Ascending aorta (tissue), 2 donors: ENCODE measurements around the gene RIPK3. TPM values are rescaled to one million over a fixed set of nuclear protein-coding genes. Genes with fewer than 3 reads are reported as not detected.

Experiments
- DNase-seq, 2 donors: peaks; one replicate each; pipeline ENCODE4 v3.0.0-alpha.2; 2019; ENCODE audit warnings: low spot score in 2 of 2
- H3K27ac ChIP-seq, 2 donors: fragments of 200-600 bp; sonication (generic); one replicate each; pipeline ENCODE4 v1.5.1; 2016 to 2017; ENCODE audit warnings: mild to moderate bottlenecking in 1 of 2
- H3K27me3 ChIP-seq: fragments of 200-600 bp; sonication (generic); one replicate; pipeline ENCODE4 v1.5.1; 2017
- H3K36me3 ChIP-seq, 2 donors: fragments of 200-600 bp; sonication (generic); one replicate each; pipeline ENCODE4 v1.5.1; 2016
- H3K4me1 ChIP-seq, 2 donors: fragments of 200-600 bp; sonication (generic); one replicate each; pipeline ENCODE4 v1.5.1; 2016 to 2017; ENCODE audit warnings: mild to moderate bottlenecking in 1 of 2
- H3K4me3 ChIP-seq, 2 donors: fragments of 200-600 bp; sonication (generic); one replicate each; pipeline ENCODE4 v1.5.1; 2016 to 2017; ENCODE audit warnings: mild to moderate bottlenecking in 1 of 2
- H3K9me3 ChIP-seq, 2 donors: fragments of 200-600 bp; sonication (generic); one replicate each; pipeline ENCODE4 v1.5.1; 2016
- intact Hi-C: fragments of 100-400 bp; cut with DNase I; formaldehyde crosslinking; loops from one replicate; pipeline ENCODE4 v1.15.1; 2023
- total RNA-seq: library from RNA; depleted of rRNA; stranded (reverse); fragments of >200 nt; gene quantifications from one replicate; pipeline ENCODE4 v1.1.0, GENCODE V29; 2016
- TF ChIP-seq, protein P1 (sequence below), 3 experiments: fragments of 200-600 bp in 2 of 3; fragments of 450-650 bp in 1 of 3; sonication (generic) in 2 of 3; IDR thresholded peaks; one replicate each; pipeline ENCODE4 v1.5.1; 2016 to 2019; ENCODE audit warnings: antibody characterized with exemption in 3 of 3, mild to moderate bottlenecking in 1 of 3, moderate library complexity in 1 of 3

RIPK3 gene
- total RNA-seq, 1 donor from 2014 or later = 2.3 TPM

DNA sequence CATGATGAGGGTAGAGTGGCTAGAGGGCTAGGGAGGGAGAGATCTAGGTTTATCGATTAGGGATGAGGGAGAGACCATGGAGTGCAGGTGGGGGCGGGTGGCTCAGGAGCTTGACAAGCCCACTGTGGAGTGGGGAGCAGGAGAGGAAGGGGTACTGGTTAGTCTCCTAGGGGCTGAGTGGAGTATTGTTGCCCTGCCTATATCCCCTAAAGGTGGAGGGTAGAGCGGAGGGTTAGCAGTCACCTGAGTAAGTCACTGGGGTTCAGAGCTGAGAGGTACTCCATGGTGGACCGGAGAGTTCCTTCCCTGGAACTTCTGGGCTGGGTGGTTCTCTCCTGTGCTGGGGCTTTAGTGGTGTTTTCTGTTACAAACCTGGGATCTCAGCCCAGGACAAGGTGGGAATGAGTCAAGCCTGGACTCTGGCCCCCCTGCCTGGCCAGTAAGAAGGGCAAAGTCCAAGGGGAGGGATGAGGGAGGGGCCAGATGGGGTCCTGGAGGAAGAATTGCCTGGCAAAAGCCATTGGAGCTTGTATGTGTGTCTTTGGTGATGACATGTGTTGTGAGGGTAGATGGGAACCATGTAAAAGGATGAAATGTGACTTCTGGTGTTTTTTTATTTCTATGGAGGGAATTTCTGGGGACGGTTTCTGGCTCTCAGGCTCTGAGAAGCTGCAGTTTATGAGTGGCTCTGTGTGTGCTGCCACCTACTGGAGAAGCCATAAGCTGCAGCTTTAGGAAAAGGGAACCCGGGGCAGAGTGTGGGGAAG, 32.0 kb downstream of the RIPK3 start, which contains the start of gene CIDEB:
Gene CIDEB, minus strand, starts transcription at position 403 of the 767 bp plus-strand sequence. Its CDS starts 119 bp downstream, at position 284.
- Histone ChIP-seq H3K27me3 (no peaks in the 10 kb centered on the region), H3K4me1 (peaks cover 8 to 14% of the 10 kb centered on the region in 2 donors), H3K4me3 (no peak within 1 kb of the TSS), H3K27ac (no peak within 1 kb of the TSS), H3K36me3 (peaks cover 41 to 44% of the 10 kb centered on the region in 2 donors), H3K9me3 (no peaks in the 10 kb centered on the region)
- TF ChIP-seq, protein P1, sequence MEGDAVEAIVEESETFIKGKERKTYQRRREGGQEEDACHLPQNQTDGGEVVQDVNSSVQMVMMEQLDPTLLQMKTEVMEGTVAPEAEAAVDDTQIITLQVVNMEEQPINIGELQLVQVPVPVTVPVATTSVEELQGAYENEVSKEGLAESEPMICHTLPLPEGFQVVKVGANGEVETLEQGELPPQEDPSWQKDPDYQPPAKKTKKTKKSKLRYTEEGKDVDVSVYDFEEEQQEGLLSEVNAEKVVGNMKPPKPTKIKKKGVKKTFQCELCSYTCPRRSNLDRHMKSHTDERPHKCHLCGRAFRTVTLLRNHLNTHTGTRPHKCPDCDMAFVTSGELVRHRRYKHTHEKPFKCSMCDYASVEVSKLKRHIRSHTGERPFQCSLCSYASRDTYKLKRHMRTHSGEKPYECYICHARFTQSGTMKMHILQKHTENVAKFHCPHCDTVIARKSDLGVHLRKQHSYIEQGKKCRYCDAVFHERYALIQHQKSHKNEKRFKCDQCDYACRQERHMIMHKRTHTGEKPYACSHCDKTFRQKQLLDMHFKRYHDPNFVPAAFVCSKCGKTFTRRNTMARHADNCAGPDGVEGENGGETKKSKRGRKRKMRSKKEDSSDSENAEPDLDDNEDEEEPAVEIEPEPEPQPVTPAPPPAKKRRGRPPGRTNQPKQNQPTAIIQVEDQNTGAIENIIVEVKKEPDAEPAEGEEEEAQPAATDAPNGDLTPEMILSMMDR (IDR thresholded peaks at IDR 0.05) = peak; percentile 56 to 88 (median 86)
- no peak for DNase-seq
- intact Hi-C loops = loop anchor here (2.0 kb wide), 1 partner anchor 65 kb away; the partner anchor contains the start of gene TINF2

DNA sequence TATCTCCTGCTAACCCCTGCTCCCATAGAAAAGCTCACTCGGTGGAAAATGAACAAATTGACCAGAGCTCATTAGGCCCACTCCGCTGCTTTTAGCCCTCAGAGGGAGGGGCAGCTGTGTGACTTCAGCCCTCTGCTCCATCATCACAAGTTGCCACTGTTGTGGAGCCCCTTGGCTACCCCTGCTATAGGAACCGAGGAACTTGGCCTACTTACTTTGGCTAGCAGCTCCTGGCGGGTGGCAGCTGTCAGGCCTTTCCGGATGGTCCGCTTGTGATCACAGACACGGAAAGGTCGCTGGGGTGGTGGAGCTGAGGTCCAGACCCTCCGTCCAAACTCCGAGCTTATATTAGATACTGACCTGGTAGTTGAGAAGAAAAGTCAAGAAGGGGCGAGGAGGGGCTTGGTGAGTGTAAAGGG, 32.6 kb downstream of the RIPK3 start:
- Histone ChIP-seq H3K4me3 (no peak overlapping the region), H3K27ac (no peak overlapping the region), H3K36me3 (peaks cover 47 to 50% of the 10 kb centered on the region in 2 donors), H3K27me3 (no peaks in the 10 kb centered on the region), H3K9me3 (no peaks in the 10 kb centered on the region), H3K4me1 (peaks cover 8 to 14% of the 10 kb centered on the region in 2 donors)
- DNase-seq = no peak
- intact Hi-C loops = no loop called here
- TF ChIP-seq, protein P1 (IDR thresholded peaks at IDR 0.05) = no peak

DNA sequence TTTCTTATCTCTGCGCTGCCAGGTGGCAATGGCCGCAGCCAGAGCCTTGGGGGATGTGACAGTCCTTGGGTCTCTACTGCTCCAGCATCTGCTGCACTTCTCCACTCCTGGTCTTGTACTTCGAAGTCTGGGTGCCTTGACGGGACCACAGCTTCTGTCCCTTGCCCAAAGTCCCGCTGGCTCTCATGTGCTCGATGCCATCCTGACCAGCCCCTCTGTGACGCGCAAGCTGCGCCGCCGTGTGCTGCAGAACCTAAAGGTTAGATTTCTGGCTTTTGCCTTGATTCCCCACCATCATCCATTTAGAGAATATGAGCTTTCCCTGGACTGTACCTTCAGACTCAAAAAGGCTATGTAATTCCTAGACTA, 35.8 kb downstream of the RIPK3 start:
- Histone ChIP-seq H3K4me3 (no peak overlapping the region), H3K36me3 (peaks cover 54 to 56% of the 10 kb centered on the region in 2 donors), H3K27ac (no peak overlapping the region), H3K9me3 (no peaks in the 10 kb centered on the region), H3K4me1 (peaks cover 3 to 12% of the 10 kb centered on the region in 2 donors), H3K27me3 (no peaks in the 10 kb centered on the region)
- TF ChIP-seq, protein P1 (IDR thresholded peaks at IDR 0.05) = no peak
- DNase-seq = no peak
- intact Hi-C loops = no loop called here

DNA sequence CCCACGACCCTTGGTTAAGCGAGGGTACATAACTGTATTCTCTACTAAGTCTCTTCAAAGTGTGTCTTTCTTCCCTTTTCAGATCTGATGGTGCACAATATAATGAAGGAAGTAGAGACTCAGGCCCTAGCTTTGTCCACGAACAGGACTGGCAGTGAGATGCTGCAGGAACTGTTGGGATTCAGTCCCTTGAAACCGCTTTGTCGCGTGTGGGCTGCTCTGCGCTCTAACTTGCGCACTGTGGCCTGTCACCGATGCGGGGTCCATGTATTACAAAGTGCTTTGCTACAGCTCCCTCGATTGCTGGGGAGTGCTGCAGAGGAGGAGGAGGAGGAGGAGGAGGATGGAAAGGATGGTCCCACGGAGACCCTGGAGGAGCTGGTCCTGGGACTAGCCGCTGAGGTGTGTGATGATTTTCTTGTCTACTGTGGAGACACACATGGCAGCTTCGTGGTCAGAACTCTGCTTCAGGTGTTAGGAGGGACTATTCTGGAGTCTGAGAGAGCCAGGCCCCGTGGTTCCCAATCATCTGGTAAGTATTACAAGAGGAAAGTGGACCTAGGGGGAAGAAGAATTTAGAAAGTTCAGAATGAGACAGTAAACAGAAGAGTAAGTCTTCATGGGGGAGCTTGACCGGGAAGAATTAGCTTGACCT, 39.3 kb downstream of the RIPK3 start:
- no peaks in the 10 kb centered on the region for H3K27me3 ChIP-seq
- TF ChIP-seq, protein P1 (IDR thresholded peaks at IDR 0.05) = no peak
- intact Hi-C loops = loop anchor here (1.0 kb wide), 1 partner anchor 11 kb away; the partner anchor contains the start of gene LTB4R
- H3K27ac ChIP-seq = peak overlapping the region in 1 of 2 donors; percentile 67
- no peaks in the 10 kb centered on the region for H3K9me3 ChIP-seq
- no peak for DNase-seq
- H3K4me3 ChIP-seq = peak overlapping the region; percentile 51 to 84
- H3K4me1 ChIP-seq = peaks cover 3 to 12% of the 10 kb centered on the region in 2 donors
- H3K36me3 ChIP-seq = peaks cover 49 to 50% of the 10 kb centered on the region in 2 donors

DNA sequence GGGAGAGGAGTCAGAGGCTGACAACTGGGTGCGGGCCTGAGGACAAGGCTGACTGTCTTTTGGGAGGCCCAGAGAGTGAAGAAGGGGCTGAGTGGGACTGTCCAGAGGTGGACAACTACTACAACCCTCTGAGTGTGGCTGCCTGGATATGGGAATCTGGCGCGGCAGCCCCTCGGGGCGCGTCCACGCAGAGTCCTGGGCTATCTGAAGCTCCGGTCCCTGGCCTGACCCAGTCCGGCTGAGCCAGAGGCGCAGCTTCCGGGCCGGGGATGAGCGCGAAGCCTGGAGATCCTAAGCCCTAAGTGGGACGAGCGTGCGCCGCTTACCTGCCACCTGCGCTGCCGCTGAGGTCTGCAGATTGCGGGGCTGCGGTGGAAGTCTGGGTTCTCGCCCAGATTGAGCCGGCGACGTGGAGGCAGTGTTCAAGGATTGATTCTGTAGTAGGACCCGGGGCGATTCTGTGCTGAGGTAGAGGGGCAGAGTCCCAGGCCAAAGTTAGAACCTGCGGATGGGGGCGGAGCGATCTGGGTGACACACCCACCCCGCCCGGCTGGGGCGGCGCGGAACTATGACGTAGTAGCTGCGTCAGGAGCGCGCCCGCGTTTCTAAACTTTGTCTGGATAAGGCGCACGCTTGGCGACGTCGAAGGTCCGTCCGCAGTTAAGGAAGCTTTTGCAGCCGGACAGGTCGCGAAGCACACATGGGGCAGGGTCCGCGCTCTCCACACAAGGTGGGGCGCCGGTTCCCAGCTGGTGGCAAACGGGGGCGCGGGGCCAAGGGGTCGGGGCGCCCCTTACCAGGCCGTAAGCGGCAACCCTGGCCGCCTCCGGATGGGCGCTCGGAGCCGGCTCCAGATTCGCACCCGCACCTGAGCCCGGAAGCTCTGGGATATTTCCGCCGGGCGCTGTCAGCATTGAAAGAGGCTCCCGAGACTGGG, 40.3 kb downstream of the RIPK3 start, which contains the start of the genes DHRS1 and NOP9:
Gene DHRS1, minus strand, starts transcription at position 526 of the 937 bp plus-strand sequence. CDS start 674 bp downstream, outside the sequence.
Gene NOP9, plus strand, starts transcription at position 596 of the 937 bp plus-strand sequence. Its CDS starts 105 bp downstream, at position 701.
- peak within 1 kb of the TSS; percentile 51 to 84 for H3K4me3 ChIP-seq
- peaks cover 40 to 41% of the 10 kb centered on the region in 2 donors for H3K36me3 ChIP-seq
- intact Hi-C loops = loop anchor here (1.0 to 5.0 kb wide), 4 partner anchors 12 to 82 kb away; partner anchors contain the start of genes LTB4R, MDP1, RABGGTA and TINF2
- no peaks in the 10 kb centered on the region for H3K9me3 ChIP-seq
- H3K27me3 ChIP-seq = no peaks in the 10 kb centered on the region
- peak; percentile 48 to 96 for DNase-seq
- peak within 1 kb of the TSS; percentile 64 to 67 for H3K27ac ChIP-seq
- H3K4me1 ChIP-seq = peaks cover 3 to 12% of the 10 kb centered on the region in 2 donors
- TF ChIP-seq, protein P1 (IDR thresholded peaks at IDR 0.05) = no peak
